NAMALWA (cell line): ENCODE data around the gene SARDH.
A peak's percentile ranks its signal among the peaks of the same experiment; 100 is the strongest.

ENCODE experiments used
- DNase-seq: peaks from one replicate; pipeline ENCODE4 v3.0.0-alpha.2; 2015; ENCODE audit warnings: low spot score

SARDH gene

GRCh38 chr9:133737774-133738639, at the start of gene SARDH:
Gene SARDH (minus strand): TSS chr9:133738352. CDS start chr9:133734173, 4,179 bp downstream.
- DNase-seq: peak; percentile 30

- DNase-seq: peak; percentile 56
These were observed 49.5 kb upstream of the SARDH start for GRCh38 chr9:133787754-133788025.

DNA sequence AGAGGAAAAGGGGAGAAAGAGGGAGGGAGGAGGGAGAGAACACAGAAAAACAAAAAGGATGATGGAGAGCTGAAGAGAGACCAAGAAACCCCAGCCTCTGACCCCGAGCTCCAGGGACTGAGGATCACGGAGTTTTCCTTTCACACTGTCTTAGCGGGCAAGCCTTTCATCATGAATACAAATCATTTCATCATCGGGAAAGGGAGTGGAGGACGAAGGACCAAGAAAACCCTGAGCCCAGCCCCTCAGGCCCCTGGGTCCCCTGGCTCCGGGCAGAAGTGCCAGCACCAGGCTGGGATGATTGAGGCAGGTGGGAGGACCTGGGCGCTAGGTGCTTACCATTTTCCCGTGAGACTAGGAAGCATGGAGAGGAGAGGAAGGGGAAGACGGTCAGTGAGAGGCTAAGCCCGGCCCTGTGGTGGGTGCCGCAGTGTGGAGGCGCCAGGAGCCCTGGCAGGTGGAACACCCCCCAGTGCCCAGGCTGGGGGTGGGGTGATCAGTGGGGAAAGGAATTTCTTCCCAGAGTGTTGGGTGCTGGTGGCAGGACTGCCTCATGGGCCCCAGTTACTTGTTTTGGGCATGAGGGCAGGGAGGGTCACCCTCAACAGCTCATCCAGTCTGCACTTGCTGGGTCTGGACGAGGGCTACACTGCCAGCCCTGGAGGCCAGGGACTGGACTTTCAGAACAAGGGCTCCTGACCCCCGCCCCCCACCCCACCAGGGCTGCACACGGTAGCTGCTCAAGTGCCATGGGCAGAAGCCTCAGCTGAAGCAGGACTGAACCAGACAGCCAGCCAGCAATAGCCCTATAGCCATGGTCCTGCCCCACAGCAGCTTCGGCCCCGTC, 49.0 kb upstream of the SARDH start:
- DNase-seq: no peak

GRCh38 chr9:133786371-133786753, 48.2 kb upstream of the SARDH start:
- peak; percentile 63 for DNase-seq

- no peak for DNase-seq
These were observed 47.7 kb upstream of the SARDH start for GRCh38 chr9:133785753-133786370.

GRCh38 chr9:133784731-133785561, 46.8 kb upstream of the SARDH start:
- DNase-seq: no peak

GRCh38 chr9:133783331-133783731, 45.2 kb upstream of the SARDH start:
- DNase-seq: no peak

DNA sequence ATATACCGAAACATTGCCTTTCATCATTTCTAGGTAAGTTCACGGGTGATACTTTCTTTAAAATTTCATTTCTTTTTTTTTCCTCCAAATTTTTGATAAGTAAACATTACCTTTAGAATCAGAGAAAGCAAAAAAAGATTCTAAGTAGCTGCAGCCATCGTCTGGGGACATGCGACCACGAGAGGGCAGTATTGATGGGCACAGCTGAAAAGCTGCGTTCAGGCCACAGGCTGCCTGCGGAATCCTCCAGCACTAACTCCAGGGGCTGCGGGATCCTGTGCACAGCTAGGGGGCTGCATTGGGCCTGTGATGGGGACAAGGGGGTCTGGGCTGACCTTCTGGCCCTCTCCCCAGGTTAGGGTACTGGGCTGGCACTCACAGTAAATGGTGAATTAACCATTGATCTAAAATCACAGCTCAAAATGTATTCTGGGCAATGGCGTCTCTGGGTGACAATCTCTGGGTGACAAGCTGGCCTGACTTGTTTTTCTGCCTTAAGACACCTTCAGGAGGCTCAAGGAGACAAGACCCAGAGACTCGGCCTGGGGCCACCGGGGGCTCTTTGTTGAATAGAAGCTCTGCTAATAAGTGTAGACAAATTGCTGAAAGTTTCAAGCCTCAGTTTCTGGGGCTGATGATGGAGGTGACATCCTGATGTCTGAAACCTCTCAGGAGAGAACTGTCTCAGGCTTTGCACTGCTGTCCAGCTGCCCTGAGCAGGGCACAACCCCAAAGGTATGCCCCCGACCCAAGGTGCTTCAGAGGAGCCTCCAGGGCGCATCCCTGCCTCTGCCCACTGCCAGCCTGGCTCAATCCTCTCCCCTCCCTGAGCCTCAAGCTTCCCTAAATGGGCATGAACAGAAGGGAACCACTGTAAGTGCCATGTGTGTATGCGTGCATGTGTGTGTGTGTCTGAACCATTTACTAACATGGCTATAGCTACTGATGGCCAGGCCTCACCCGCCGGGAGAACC, 44.3 kb upstream of the SARDH start:
- DNase-seq: peak; percentile 84

- DNase-seq: no peak
These were observed 43.6 kb upstream of the SARDH start for GRCh38 chr9:133781828-133782135.

DNA sequence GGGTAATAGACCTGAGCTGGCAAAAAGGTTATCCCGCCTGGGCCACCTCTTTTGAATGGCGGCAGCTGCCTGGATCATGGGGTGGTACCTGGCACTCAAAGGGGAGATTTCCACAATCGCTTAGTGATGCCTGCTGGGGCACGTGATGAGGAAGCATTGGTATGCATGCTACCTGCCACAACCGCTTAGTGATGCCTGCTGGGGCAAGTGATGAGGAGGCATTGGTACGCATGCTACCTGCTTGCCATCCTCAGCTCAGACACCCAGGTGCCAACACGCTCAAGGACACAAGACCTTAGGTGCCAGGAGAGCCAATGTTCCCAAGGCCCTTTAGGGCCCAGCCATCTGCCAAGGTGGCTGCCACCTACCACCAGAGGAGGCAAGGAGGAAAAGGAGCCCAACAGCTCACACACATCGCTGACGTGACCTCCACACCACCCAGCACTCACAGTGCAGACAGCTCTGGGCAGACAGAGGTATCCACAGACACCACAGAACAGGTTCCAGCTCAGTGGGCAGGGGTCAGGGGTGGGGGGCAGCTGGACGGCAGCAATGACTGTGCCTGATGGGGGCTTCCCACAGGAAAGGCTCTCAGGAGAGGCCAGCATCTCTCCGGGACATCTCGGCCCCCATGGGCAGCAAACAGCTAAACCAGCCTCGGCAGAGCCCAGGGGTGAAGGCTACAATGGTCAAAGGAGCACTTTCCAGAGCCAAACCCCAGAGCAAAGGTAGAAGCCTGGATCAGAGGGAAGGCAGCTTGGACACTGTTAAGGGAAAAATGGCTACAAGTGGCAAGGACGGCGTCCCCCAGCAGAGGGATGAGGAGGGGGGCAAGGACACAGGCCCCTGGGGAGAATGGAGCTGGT, 43.0 kb upstream of the SARDH start:
- DNase-seq: no peak

GRCh38 chr9:133780404-133780945, 42.3 kb upstream of the SARDH start:
- DNase-seq: no peak

GRCh38 chr9:133779516-133780403, 41.6 kb upstream of the SARDH start:
- no peak for DNase-seq

- no peak for DNase-seq
These were observed 40.9 kb upstream of the SARDH start for GRCh38 chr9:133779081-133779480.

GRCh38 chr9:133778336-133779013, 40.3 kb upstream of the SARDH start:
- DNase-seq: no peak

DNA sequence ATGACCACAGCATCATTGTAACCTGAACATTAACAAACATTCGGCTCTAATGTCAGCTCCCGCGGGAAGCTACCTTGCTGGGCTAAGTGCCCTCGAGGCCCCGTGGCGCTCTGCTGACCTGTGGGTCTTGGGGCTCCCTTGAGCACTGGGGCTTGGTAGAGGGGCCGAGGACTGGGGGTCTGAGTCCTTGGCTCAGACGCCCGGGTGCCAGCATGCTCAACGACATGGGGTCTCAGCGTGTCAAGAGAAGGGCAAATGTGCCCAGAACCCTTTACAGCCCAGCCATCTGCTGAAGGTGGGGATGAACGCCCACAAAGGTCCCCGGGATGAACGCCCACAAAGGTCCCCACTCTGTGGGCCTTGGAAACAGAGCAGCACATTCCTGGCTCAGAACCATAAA, 39.7 kb upstream of the SARDH start:
- no peak for DNase-seq

DNA sequence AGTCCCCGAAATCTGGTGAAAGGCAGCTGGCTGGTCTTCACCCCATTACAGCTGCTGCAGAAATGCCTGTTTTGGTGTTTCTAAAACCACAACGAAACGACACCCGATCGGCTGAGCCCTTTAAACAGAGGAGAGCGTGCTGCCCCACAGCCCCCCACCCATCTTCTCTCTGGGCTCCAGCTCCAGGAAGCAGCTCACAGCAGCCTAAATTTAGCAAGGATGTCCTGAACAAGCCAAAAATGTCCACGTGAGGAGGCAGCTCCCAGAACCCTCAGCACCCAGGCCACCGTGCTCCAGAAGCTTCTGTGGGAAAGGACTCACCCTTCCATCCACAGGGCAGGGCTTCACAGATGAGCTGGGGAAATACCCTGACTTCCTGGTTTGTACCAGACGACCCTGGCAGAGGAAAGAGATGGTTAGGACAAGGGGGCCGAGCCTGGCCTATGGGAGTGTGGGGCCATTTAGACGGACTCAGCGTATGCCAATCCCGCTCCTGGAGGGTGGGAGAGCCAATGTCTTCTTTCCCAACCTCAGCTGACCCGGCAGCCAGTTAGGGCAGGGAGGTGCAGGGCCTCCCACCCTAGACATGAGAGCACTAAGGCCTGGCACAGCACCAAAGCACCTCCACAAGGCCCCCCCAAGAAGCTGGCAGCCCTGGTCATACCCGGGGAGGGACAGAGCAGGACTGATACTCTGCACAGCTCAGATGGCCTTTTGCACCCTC, 39.1 kb upstream of the SARDH start:
- no peak for DNase-seq
